ENCODE data around the gene NAALADL2.

- TF ChIP-seq CTCF (IDR thresholded peaks at IDR 0.05) (no peak), ZFX (IDR thresholded peaks at IDR 0.05; ENCODE audit: borderline replicate concordance) (no peak)
Measured at GRCh38 chr3:175670557-175670956, 811.4 kb downstream of the NAALADL2 start.
